PC-9 (cell line): ENCODE data around the gene SCAI. TPM values are rescaled to one million over a fixed set of nuclear protein-coding genes. Genes with fewer than 3 reads are reported as not detected.

ENCODE experiments used
- BruUV-seq: library from RNA; stranded (reverse); fragments of 400-500 nt; replicated peaks from 2 replicates; lab custom pipeline; 2021; lab: Mats Ljungman, UMichigan
- CTCF ChIA-PET: fragments of 300-600 bp; sonication (Branson Sonifier 250); formaldehyde crosslinking; loops from one replicate; lab custom pipeline; 2022; ENCODE audit warnings: antibody characterized with exemption; lab: Charles Lee
- POLR2A ChIA-PET: fragments of 300-600 bp; sonication (Branson Sonifier 250); formaldehyde crosslinking; loops from one replicate; lab custom pipeline; 2022; ENCODE audit warnings: antibody characterized with exemption; ENCODE audit not compliant: unreplicated experiment; lab: Charles Lee
- DNase-seq, 2 experiments: peaks; one replicate each; pipeline versions ENCODE4 v3.0.0 to v3.0.0-alpha.2; 2015 to 2022; ENCODE audit warnings: mixed read lengths in 1 of 2
- H2AFZ ChIP-seq: fragments of 200-600 bp; sonication (generic); 2 replicates; pipeline ENCODE4 v1.8.1; 2017; ENCODE audit warnings: antibody characterized with exemption
- H3F3A ChIP-seq: fragments of 200-600 bp; sonication (generic); 2 replicates; pipeline ENCODE4 v1.8.1; 2017; ENCODE audit warnings: antibody characterized with exemption, mild to moderate bottlenecking, low read depth; ENCODE audit not compliant: insufficient read depth
- H3K27ac ChIP-seq: fragments of 200-600 bp; sonication (generic); 2 replicates; pipeline ENCODE4 v1.6.1; 2016; ENCODE audit warnings: mixed run types
- H3K27me3 ChIP-seq: fragments of 200-600 bp; sonication (generic); 2 replicates; pipeline ENCODE4 v1.6.1; 2016; ENCODE audit warnings: low read depth, mixed run types; ENCODE audit not compliant: insufficient read depth
- H3K36me3 ChIP-seq: fragments of 200-600 bp; sonication (generic); 2 replicates; pipeline ENCODE4 v1.6.1; 2016; ENCODE audit warnings: low read depth, mixed run types
- H3K4me1 ChIP-seq: fragments of 200-600 bp; sonication (generic); replicated peaks from 2 replicates; pipeline ENCODE4 v1.6.1; 2016; ENCODE audit warnings: mixed run types; ENCODE audit not compliant: insufficient read depth
- H3K4me2 ChIP-seq: fragments of 200-600 bp; sonication (generic); 2 replicates; pipeline ENCODE4 v1.6.1; 2017; ENCODE audit warnings: mixed run types
- H3K4me3 ChIP-seq: fragments of 200-600 bp; sonication (generic); 2 replicates; pipeline ENCODE4 v1.6.1; 2016; ENCODE audit warnings: mixed run types
- H3K79me2 ChIP-seq: fragments of 200-600 bp; sonication (generic); 2 replicates; pipeline ENCODE4 v1.6.1; 2017; ENCODE audit warnings: low read depth, mixed run types
- H3K9me2 ChIP-seq: fragments of 200-600 bp; sonication (generic); 2 replicates; pipeline ENCODE4 v1.8.1; 2017; ENCODE audit warnings: mild to moderate bottlenecking; ENCODE audit not compliant: insufficient read depth
- H3K9me3 ChIP-seq: fragments of 200-600 bp; sonication (generic); 2 replicates; pipeline ENCODE4 v1.8.1; 2016; ENCODE audit warnings: low read depth; ENCODE audit not compliant: insufficient read depth
- H4K20me1 ChIP-seq: fragments of 200-600 bp; sonication (generic); 2 replicates; pipeline ENCODE4 v1.8.1; 2017; ENCODE audit not compliant: insufficient read depth
- EZH2 ChIP-seq: fragments of 200-600 bp; sonication (generic); IDR thresholded peaks from 2 replicates; pipeline ENCODE4 v1.8.0; 2017; ENCODE audit warnings: antibody characterized with exemption, low read depth
- intact Hi-C: fragments of 100-400 bp; cut with micrococcal nuclease; formaldehyde crosslinking; loops from one replicate; pipeline ENCODE4 v1.10.0; 2022; ENCODE audit not compliant: unreplicated experiment
- total RNA-seq: library from RNA; stranded (reverse); gene quantifications from 2 replicates; pipeline ENCODE4 v1.2.3, GENCODE V29; 2021
- TF ChIP-seq, protein P1 (sequence below): fragments of 200-600 bp; sonication (generic); conservative IDR thresholded peaks from 2 replicates; pipeline ENCODE4 v1.6.1; 2017; ENCODE audit warnings: mixed run types, antibody characterized with exemption, mild to moderate bottlenecking, moderate library complexity

Gene SCAI
- total RNA-seq, 1 experiment from 2014 or later: 16.0 TPM

DNA sequence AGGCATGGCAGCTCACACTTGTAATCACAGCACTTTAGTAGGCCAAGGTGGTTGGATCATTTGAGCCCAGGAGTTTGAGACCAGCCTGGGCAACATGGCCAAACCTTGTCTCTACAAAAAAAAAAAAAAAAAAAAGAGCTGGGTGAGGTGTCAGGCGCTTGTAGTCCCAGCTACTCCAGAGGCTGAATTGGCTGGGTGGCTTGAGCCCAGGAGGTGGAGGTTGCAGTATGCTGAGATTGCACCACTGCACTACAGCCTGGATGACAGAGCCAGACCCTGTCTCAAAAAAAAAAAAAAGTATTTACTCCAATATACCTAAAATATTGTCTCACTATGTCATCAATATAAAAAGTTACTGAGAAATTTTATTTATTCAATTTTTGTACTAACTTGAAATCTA is 2.8 kb downstream of the SCAI start:
- H3K27ac ChIP-seq: no peak overlapping the region
- no peak for DNase-seq
- H2AFZ ChIP-seq: no peak overlapping the region
- H3K4me2 ChIP-seq: no peak overlapping the region
- no peaks in the 10 kb centered on the region for H4K20me1 ChIP-seq
- no peaks in the 10 kb centered on the region for H3K27me3 ChIP-seq
- intact Hi-C loops: loop anchor here (5.0 kb wide), 1 partner anchor 243 kb away; no protein-coding TSS in a partner anchor
- H3K79me2 ChIP-seq: peaks cover 9% of the 10 kb centered on the region; the same call in 1 of the 2 replicates
- no peaks in the 10 kb centered on the region for H3K36me3 ChIP-seq
- H3K4me1 ChIP-seq: peaks cover 5% of the 10 kb centered on the region; the same call in 1 of the 2 replicates
- ChIA-PET POLR2A (interaction anchor here (0.7 kb wide), 1 partner anchor 306 kb away, joined by 28 read pairs; no protein-coding TSS in a partner anchor), CTCF (interaction anchor here (0.6 kb wide), 4 partner anchors 11 to 229 kb away, joined by 3 to 5 read pairs (median 4); no protein-coding TSS in a partner anchor)
- BruUV-seq: no TSS peak
- no peaks in the 10 kb centered on the region for H3K9me3 ChIP-seq
- H3K9me2 ChIP-seq: no peaks in the 10 kb centered on the region
- H3F3A ChIP-seq: peaks cover 26% of the 10 kb centered on the region; the same call in 1 of the 2 replicates
- TF ChIP-seq EZH2: no peak
- TF ChIP-seq, protein P1, sequence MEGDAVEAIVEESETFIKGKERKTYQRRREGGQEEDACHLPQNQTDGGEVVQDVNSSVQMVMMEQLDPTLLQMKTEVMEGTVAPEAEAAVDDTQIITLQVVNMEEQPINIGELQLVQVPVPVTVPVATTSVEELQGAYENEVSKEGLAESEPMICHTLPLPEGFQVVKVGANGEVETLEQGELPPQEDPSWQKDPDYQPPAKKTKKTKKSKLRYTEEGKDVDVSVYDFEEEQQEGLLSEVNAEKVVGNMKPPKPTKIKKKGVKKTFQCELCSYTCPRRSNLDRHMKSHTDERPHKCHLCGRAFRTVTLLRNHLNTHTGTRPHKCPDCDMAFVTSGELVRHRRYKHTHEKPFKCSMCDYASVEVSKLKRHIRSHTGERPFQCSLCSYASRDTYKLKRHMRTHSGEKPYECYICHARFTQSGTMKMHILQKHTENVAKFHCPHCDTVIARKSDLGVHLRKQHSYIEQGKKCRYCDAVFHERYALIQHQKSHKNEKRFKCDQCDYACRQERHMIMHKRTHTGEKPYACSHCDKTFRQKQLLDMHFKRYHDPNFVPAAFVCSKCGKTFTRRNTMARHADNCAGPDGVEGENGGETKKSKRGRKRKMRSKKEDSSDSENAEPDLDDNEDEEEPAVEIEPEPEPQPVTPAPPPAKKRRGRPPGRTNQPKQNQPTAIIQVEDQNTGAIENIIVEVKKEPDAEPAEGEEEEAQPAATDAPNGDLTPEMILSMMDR: no peak
- H3K4me3 ChIP-seq: no peak overlapping the region

DNA sequence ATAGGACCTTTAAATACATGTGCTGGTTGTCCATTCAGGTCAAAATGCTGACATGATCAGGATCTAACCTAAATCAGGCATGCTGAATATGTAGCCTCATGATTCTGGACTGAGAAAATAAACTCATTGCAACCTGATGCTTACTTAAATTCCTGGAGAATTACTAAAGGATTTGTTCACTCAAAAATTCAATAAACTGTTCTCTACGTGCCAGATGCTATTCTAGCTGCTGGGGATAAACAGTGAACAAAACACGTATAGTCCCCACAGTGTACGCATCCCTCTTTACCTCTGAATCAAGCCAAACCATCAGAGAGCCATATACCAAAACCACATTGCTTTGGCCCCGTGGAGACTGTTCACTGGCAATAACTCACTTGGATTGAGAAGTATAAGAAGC is 6.1 kb downstream of the SCAI start:
- Histone ChIP-seq H3K4me3 (no peak overlapping the region), H3K36me3 (no peaks in the 10 kb centered on the region), H3K9me2 (no peaks in the 10 kb centered on the region), H2AFZ (no peak overlapping the region), H3K27me3 (no peaks in the 10 kb centered on the region), H3K4me2 (no peak overlapping the region), H3F3A (0 out of 2 replicates have a peak, but pooled peaks cover 8% of the 10 kb centered on the region), H3K9me3 (no peaks in the 10 kb centered on the region), H3K4me1 (peaks cover 3% of the 10 kb centered on the region; the same call in 1 of the 2 replicates), H3K79me2 (peaks cover 6% of the 10 kb centered on the region; the same call in 1 of the 2 replicates), H3K27ac (no peak overlapping the region), H4K20me1 (no peaks in the 10 kb centered on the region)
- no TSS peak for BruUV-seq
- POLR2A ChIA-PET: no interaction called here
- DNase-seq: no peak
- CTCF ChIA-PET: no interaction called here
- intact Hi-C loops: no loop called here
- TF ChIP-seq EZH2: no peak
- TF ChIP-seq, protein P1: no peak

DNA sequence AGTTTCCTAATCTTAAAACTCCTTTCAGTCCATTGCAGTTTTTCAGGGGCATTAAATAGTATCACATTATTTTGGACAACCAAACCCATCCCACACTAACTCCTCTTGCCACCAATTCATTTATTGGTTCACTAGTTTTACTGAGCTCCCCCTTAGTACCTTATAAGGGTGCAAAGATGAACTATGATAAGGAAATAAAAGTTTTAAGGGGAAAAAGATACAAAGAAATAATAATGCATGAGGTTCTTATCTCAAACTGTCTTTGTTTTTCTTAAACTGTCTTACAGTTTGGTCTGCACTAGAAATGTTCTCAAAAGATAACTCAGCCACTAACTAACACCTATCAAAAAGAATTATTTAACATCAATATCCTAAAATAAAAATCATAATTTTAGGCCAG is 8.4 kb downstream of the SCAI start:
- H3K36me3 ChIP-seq: no peaks in the 10 kb centered on the region
- intact Hi-C loops: no loop called here
- H3K79me2 ChIP-seq: no peaks in the 10 kb centered on the region
- no peaks in the 10 kb centered on the region for H3K27me3 ChIP-seq
- H4K20me1 ChIP-seq: no peaks in the 10 kb centered on the region
- H3K9me2 ChIP-seq: no peaks in the 10 kb centered on the region
- no peak overlapping the region for H3K4me3 ChIP-seq
- no peaks in the 10 kb centered on the region for H3K9me3 ChIP-seq
- no peaks in the 10 kb centered on the region for H3K4me1 ChIP-seq
- no peak for TF ChIP-seq EZH2
- TF ChIP-seq, protein P1: no peak
- no peaks in the 10 kb centered on the region for H3F3A ChIP-seq
- no peak for DNase-seq
- ChIA-PET CTCF (no interaction called here), POLR2A (no interaction called here)
- no peak overlapping the region for H3K27ac ChIP-seq
- BruUV-seq: no TSS peak
- no peak overlapping the region for H2AFZ ChIP-seq
- no peak overlapping the region for H3K4me2 ChIP-seq
